Right lung (tissue), 5 donors: ENCODE data around the gene LGALS1. TPM values are rescaled to one million over a fixed set of nuclear protein-coding genes. Genes with fewer than 3 reads are reported as not detected.
"Not testable (repeated sequence)": the region's sequence is repeated elsewhere in the genome, so short reads cannot be mapped to it uniquely, and the experiment has no call there.

Experiments
- DNase-seq, 2 donors: peaks; one replicate each; pipeline ENCODE4 v3.0.0-alpha.2; 2013
- polyA plus RNA-seq, 5 donors: library from polyadenylated mRNA; unstranded; fragments of 120-200 nt; gene quantifications; one replicate each; pipeline versions ENCODE4 v1.2.1 to v1.2.3, GENCODE V29; 2013; ENCODE audit warnings: inconsistent platforms in 1 of 5, low replicate concordance in 1 of 5; ENCODE audit not compliant: insufficient read length in 5 of 5, insufficient read depth in 1 of 5

The LGALS1 gene
- polyA plus RNA-seq, 5 donors, result 571 to 929 (median 646) TPM

DNA sequence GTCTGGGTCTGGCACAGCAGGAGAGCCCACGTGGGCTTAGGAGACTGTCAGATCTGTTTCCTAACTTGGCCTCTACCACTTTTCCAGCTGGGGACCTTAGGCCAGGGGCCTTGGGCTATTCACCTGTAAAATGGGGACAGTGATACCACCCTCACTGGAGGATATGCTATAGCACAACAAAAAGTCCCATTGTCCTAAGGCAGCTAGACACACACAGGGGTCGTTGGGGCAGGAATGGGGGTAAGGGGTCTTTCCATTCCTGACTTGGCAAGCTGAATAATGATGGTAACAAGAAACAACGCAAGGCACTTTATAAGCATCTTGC lies 38.5 kb upstream of the LGALS1 start:
- DNase-seq, result no peak

DNA sequence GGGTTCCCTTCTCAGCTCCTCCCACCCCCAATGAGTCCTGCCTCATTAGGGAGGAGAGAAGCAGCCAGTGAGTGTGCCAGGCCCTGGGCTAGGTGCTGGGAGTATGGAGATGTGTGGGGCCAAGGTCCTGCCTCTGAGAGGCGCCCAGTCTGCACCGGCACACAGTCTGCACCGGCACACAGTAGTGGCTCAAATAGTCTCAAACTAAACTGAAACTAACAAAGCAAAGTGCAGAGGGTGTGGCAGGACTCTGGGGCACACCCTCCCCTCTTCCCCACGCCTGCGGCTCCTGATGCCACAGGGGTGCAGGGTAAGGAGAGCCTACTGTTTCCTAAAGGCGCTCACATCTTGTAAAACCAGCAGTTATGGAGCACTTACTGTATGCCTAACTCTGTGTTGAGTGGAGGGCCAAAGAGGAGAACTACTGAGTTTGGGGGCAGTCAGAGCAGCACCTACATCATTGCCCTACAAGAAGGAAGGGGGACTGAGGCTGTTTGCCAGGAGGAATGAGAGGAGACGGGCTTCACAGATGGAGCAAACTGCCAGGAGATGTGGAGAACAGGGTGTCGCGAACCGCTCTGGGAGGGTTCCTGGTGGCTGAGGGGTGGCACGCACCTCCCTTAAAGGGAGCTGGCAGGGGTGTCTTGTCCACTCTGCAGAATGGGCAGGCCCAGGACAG lies 36.9 kb upstream of the LGALS1 start:
- DNase-seq, result no peak

DNA sequence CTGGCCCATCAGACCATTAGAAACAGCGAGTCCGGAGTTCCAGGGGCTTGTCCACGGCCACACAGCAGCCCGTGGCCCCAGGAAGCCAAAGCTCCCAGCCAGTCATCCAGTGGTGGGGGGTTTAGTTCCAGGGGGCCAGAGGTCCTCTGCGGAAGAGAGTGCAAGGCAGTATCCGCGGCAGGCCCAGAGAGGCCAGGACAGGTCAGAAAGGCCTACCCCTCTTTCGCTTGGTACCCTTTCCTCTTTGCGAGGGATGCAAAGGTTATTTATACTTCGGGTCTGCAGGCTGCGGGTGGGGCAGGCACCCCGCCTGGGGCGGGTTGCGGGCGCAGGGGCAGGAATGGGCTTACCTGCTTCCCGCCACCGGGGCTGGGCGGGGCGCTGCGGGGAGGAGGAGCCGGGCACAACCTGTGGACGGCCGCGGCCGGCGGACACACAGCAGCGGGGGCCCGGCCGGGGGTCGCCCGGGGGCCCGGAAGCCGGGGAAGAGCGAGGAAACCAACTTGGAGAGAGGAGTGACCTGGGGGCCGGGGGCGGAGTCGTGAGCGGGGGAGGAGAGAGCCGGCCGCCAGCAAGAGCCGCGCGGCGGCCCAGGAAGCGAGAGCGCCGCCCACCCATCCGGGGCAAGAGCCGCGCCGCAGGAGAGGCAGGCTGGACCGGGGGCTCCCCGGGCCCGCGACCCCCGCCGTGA lies 36.2 kb upstream of the LGALS1 start, which contains the start of gene SH3BP1:
SH3BP1 (plus strand) TSS at position 600 of the 691 bp plus-strand sequence. CDS start 119 bp downstream, outside the sequence.
- DNase-seq, result peak in 1 of 2 donors; percentile 50

GRCh38 chr22:37639771-37640590 lies 35.5 kb upstream of the LGALS1 start:
- DNase-seq, result no peak

DNA sequence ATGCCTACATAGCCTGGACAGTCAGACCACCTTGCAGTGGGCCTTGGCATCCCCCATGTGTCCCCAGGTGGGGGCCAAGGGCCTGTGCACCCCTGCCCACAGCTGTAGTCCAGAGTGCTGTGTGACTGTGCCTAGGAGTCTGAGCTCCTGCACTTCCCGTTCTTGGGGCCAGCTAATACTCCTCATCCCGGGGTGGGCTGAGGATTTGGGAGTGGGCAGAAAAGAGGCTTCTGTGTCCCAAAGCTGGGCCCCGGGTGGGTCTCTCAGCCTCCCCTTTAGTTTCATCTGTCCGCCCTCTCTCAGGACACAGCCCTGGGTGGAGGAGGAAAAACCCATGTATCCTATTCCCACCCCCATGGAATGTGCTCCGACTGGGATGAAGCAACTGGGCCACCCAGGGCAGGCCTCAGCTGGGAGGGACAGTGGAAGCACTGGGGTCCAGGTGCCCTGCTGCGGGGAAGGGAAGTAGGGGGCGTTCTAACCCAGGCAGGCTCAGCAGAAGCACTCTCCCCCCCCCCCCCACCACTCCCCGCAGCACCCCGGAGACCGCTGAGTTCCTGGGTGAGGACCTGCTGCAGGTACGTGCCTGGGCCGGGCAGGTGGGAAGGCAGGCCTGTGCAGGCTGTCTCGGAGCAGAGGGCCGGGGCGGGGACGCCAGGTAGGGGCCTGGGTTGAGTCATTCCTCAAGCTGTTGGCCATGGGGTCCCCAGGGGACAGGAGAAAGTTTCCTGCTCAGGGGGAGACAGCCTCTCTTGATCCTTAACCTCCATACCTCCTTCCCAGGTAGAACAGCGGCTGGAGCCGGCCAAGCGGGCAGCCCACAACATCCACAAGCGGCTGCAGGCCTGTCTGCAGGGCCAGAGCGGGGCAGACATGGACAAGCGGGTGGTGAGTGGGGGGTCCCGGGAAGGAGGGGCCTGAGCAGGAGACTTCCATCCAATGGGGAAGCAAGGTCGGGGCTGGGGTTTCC lies 34.6 kb upstream of the LGALS1 start:
- no peak for DNase-seq

GRCh38 chr22:37641561-37641949 lies 33.9 kb upstream of the LGALS1 start:
- DNase-seq, result no peak

DNA sequence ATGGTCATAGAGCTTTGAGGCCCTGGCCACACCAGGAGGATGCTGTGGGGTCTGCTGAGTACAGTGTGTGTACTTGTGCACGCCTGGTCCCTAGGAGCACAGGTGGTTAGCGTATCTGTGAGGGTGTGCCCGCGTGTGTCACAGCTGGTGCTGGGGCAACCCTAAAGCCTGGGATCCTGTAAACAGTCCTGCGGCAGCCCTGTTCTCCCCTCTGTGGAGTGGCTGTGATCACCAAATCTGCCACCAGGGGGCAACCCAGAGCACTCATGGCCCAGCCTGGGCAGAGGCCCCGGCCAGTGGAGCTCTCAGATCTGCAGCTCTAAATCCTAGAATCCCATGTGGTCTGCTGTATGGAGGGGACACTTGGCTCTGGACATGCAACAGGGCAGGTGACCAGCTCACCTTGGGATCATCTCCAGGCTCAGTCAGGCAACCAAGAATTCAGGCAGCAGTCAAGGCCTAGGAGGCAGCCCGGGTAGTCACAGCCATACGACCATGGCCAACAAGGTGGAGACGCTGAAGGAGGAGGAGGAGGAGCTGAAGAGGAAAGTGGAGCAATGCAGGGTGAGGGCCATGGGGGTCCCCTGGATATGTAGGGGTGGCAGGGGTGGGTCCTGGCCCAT lies 32.1 kb upstream of the LGALS1 start:
- DNase-seq, result peak in 1 of 2 donors; percentile 74

DNA sequence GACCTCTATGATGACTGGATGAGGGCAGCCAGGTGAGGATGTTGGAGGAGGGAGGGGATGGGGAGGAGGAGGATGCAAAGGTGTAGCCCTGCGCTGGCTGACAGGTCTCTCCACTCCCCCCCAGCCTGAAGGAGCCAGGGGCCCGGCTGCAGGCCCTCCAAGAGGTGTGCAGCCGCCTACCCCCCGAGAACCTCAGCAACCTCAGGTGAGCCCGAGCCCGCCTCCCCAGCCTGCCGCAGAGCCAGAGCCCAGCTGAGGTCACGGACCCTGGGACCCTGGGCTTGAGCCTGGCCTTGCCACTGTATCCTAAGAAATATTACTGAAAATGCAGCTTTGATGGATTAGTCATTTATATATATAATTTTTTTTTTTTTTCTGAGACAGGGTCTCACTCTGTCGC lies 28.1 kb upstream of the LGALS1 start:
- DNase-seq, result no peak

- no peak for DNase-seq
Measured at GRCh38 chr22:37647928-37648327, 27.5 kb upstream of the LGALS1 start.

DNA sequence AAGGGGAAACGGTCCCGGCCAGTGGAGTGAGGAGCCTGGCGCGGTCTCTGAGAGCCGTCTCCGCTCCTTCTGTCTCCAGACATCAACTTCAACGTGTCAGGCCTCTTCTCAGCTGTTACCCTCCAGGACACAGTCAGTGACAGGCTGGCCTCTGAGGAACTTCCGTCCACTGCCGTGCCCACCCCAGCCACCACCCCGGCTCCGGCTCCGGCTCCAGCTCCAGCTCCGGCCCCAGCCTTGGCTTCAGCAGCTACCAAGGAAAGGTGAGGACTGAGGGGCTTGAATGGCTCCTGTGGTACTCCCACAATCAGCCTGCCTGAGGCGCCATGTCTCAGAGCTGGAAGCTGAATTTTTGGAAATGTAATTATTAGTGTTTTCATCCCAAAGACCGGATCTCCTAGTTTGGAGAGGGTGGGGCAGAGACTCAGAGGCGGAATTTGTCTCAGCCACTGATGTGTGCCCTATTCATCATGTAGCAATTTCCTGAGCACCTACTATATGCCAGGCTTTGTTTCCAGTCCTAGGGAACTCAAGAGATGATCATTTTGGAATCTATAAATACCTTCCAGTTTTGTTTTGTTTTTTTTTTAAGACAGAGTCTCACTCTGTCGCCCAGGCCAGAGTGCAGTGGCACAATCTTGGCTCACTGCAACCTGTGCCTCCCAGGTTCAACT lies 24.8 kb upstream of the LGALS1 start:
- no peak for DNase-seq

GRCh38 chr22:37654563-37655251 lies 20.7 kb upstream of the LGALS1 start:
- no peak for DNase-seq

- no peak for DNase-seq
Measured at GRCh38 chr22:37655252-37655563, 20.2 kb upstream of the LGALS1 start.

- DNase-seq, result not testable (repeated sequence)
Measured at GRCh38 chr22:37656583-37656982, 18.9 kb upstream of the LGALS1 start.

- no peak for DNase-seq
Measured at GRCh38 chr22:37657590-37658132, 17.8 kb upstream of the LGALS1 start.

DNA sequence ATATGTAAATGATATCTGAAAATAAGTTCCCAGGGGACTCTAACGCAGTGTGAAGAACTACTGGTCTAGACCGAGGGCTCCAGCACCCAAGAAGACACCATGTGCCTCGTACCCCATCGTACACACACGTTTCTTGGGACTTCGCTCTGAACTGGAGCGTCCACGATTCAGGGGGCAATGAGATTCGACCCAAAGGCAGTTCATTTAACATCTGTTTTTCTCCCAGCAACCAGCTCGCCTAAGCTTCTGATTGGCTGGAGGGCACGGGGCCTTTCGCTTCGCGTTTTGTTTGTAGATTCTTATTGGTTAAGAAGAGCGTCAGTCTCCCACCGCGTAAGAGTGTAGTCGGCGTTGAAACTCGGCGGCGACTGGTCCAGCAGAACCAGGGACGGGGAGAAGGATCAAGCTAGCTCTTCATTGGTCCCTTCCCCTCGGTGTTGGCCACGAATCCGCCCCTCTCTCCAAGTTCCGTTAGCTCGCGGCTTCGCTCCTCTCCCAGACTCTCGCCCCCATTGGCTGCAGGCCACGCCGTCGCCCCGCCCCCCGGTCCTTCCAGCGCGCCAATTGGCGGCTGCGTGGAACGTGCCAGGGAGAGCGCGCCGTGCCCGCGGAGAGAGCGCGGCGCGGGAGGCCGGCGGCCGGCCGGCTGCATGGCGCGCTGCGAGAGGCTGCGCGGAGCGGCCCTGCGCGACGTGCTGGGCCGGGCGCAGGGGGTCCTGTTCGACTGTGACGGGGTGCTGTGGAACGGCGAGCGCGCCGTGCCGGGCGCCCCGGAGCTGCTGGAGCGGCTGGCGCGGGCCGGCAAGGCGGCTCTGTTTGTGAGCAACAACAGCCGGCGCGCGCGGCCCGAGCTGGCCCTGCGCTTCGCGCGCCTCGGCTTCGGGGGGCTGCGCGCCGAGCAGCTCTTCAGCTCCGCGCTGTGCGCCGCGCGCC lies 17.0 kb upstream of the LGALS1 start, which contains the start of gene PDXP:
PDXP (plus strand) TSS at position 591 of the 933 bp plus-strand sequence; CDS start at position 651, 60 bp downstream.
- peak; percentile 99 for DNase-seq

- DNase-seq, result no peak
Measured at GRCh38 chr22:37659066-37659896, 16.2 kb upstream of the LGALS1 start.
